GM12874 (cell line): ENCODE results near the gene SHC3.
A peak's percentile ranks its signal among the peaks of the same experiment; 100 is the strongest.

ENCODE experiments used
- CTCF ChIP-seq: IDR thresholded peaks from 2 replicates; pipeline ENCODE4 v1.5.1; 2011; ENCODE audit warnings: low read depth, mild to moderate bottlenecking, control low read depth, low read length, moderate library complexity; ENCODE audit not compliant: insufficient read depth

The SHC3 gene

GRCh38 chr9:89104821-89105220, 73.8 kb downstream of the SHC3 start:
- TF ChIP-seq CTCF, result no peak

- no peak for TF ChIP-seq CTCF
These were observed 81.4 kb downstream of the SHC3 start for GRCh38 chr9:89097219-89097618.

DNA sequence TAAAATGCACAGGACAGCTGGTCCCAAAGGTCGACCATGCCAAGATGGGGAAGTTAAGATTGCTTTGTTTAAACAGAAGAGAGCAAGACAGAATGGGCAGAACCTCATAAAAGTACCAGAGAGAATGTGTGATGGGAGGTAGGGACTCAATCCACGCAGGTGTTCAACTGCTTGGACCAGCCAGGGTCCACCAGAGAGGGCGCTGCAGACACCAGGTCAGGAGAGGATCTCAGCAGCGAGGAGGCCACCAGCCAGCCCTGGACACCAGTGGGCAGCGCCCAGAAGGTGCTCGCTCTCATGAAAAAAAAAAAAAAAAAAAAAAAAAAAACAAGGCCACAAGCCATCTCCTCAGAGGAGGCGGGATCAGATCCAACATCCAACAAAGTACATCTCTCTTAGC, 81.8 kb downstream of the SHC3 start:
- 0 out of 2 replicates have a peak, but pooled peaks have one; percentile 13 for TF ChIP-seq CTCF

DNA sequence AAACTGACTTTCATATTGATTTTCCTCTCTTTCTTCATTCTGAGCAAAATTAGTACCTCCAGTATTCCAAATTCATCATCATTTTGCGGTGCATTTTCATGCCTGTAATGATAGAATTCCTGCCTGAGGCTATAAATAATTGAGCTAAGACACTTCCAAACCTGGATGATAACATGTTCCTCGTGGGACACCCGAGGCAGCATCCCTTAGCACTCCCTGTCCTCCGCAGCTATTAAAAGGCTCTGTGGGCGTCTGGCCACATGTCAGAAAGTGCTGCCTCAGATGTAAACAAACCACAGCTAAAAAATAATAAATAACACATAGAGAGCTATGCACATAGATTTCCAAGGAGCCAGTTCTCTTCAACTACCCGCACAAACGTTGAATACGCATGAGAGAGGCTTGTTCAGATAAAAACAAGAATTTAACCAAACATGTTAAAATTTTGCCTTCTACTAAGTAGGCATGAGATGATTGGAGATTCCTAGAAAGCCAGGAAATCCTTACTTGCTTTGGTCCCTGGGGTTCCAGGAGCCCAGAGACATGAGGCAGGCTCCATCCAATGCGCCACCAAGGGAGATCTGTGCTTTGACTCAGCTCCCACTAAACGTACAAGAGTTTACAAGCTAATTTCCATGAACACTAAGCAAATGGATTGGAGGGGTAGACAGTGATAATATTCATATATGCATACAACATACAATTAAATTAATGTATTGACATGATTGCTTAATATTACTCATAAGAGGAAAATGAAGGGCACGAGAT, 82.7 kb downstream of the SHC3 start:
- no peak for TF ChIP-seq CTCF

- no peak for TF ChIP-seq CTCF
These were observed 85.2 kb downstream of the SHC3 start for GRCh38 chr9:89093201-89093975.

GRCh38 chr9:89089176-89089575, 89.4 kb downstream of the SHC3 start:
- TF ChIP-seq CTCF, result no peak

DNA sequence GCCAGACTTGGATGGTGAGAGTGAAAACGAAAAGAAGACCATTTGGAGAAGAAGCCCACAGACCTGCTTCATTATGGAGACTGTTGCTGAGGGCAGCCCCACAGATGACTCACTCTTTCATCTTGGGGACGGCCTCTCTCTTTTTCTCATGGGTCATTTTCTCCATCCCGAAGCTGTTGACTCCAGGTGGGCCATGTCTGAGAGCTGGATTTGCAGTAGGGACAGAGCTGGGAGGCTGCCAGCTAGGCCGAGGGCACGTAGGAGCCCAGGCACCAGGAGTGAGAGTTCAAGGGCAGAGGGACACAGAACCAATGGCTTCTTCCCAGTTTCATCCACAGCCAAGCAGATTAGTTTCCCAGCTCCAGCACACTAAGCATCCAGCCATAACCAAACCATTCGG, 95.0 kb downstream of the SHC3 start:
- no peak for TF ChIP-seq CTCF
